Mucosa of stomach (tissue), 1 donor: ENCODE measurements around the gene GPR3.
"Not testable (repeated sequence)": the region's sequence is repeated elsewhere in the genome, so short reads cannot be mapped to it uniquely, and the experiment has no call there.

ENCODE experiments used
- H3K27me3 ChIP-seq: one replicate; pipeline ENCODE4 v1.7.0; 2013; ENCODE audit warnings: mild to moderate bottlenecking, low read length; ENCODE audit not compliant: control insufficient read depth, insufficient read depth
- H3K36me3 ChIP-seq: one replicate; pipeline ENCODE4 v1.7.0; 2013; ENCODE audit warnings: low read length; ENCODE audit not compliant: control insufficient read depth, insufficient read depth
- H3K4me1 ChIP-seq: one replicate; pipeline ENCODE4 v1.7.0; 2013; ENCODE audit warnings: mild to moderate bottlenecking, low read length; ENCODE audit not compliant: control insufficient read depth, insufficient read depth
- H3K4me3 ChIP-seq: one replicate; pipeline ENCODE4 v1.7.0; 2013; ENCODE audit warnings: low read length
- H3K9ac ChIP-seq: one replicate; pipeline ENCODE4 v1.7.0; 2013; ENCODE audit warnings: mild to moderate bottlenecking, low read length, moderate library complexity
- H3K9me3 ChIP-seq: one replicate; pipeline ENCODE4 v1.7.0; 2013; ENCODE audit warnings: mild to moderate bottlenecking, low read length, moderate library complexity; ENCODE audit not compliant: control insufficient read depth
- donor health status: Pancreatic carcinoma.

Gene GPR3

GRCh38 chr1:27400082-27400962, 7.9 kb downstream of the GPR3 start:
- no peak overlapping the region for H3K9ac ChIP-seq
- H3K4me3 ChIP-seq: no peak overlapping the region
- H3K4me1 ChIP-seq: peaks cover 58% of the 10 kb centered on the region

GRCh38 chr1:27400963-27401341, 8.5 kb downstream of the GPR3 start:
- Histone ChIP-seq H3K4me3 (no peak overlapping the region), H3K36me3 (no peaks in the 10 kb centered on the region), H3K9ac (no peak overlapping the region), H3K27me3 (no peaks in the 10 kb centered on the region), H3K4me1 (peaks cover 58% of the 10 kb centered on the region), H3K9me3 (no peaks in the 10 kb centered on the region)

More at GRCh38 chr1:27400082-27400962, 7.9 kb downstream of the GPR3 start:
- H3K9me3 ChIP-seq: no peaks in the 10 kb centered on the region
- H3K27me3 ChIP-seq: no peaks in the 10 kb centered on the region
- no peaks in the 10 kb centered on the region for H3K36me3 ChIP-seq

- Histone ChIP-seq H3K4me1 (peaks cover 58% of the 10 kb centered on the region), H3K9ac (no peak overlapping the region), H3K36me3 (no peaks in the 10 kb centered on the region), H3K27me3 (no peaks in the 10 kb centered on the region), H3K9me3 (no peaks in the 10 kb centered on the region), H3K4me3 (no peak overlapping the region)
Measured at GRCh38 chr1:27402349-27402754, 9.9 kb downstream of the GPR3 start.

- Histone ChIP-seq H3K4me3 (no peak overlapping the region), H3K36me3 (no peaks in the 10 kb centered on the region), H3K4me1 (peaks cover 58% of the 10 kb centered on the region), H3K9ac (peak overlapping the region; percentile 13), H3K27me3 (no peaks in the 10 kb centered on the region), H3K9me3 (no peaks in the 10 kb centered on the region)
Measured at GRCh38 chr1:27403065-27403726, 10.8 kb downstream of the GPR3 start.

- Histone ChIP-seq H3K9ac (no peak overlapping the region), H3K4me3 (no peak overlapping the region), H3K9me3 (no peaks in the 10 kb centered on the region), H3K4me1 (peaks cover 51% of the 10 kb centered on the region), H3K27me3 (no peaks in the 10 kb centered on the region), H3K36me3 (no peaks in the 10 kb centered on the region)
Measured at GRCh38 chr1:27403931-27404330, 11.5 kb downstream of the GPR3 start.

GRCh38 chr1:27405074-27405473, 12.7 kb downstream of the GPR3 start:
- no peak overlapping the region for H3K9ac ChIP-seq
- no peaks in the 10 kb centered on the region for H3K27me3 ChIP-seq
- H3K4me3 ChIP-seq: no peak overlapping the region
- no peaks in the 10 kb centered on the region for H3K36me3 ChIP-seq
- peaks cover 39% of the 10 kb centered on the region for H3K4me1 ChIP-seq
- no peaks in the 10 kb centered on the region for H3K9me3 ChIP-seq

- H3K4me1 ChIP-seq: peaks cover 33% of the 10 kb centered on the region
- not testable (repeated sequence) for H3K27me3 ChIP-seq, H3K36me3 ChIP-seq, H3K9me3 ChIP-seq, H3K9ac ChIP-seq, H3K4me3 ChIP-seq
Measured at GRCh38 chr1:27405598-27406361, 13.4 kb downstream of the GPR3 start.

GRCh38 chr1:27406362-27406680, 13.9 kb downstream of the GPR3 start:
- Histone ChIP-seq H3K27me3 (no peaks in the 10 kb centered on the region), H3K9me3 (no peaks in the 10 kb centered on the region), H3K9ac (no peak overlapping the region), H3K36me3 (peaks cover 6% of the 10 kb centered on the region), H3K4me3 (no peak overlapping the region), H3K4me1 (peaks cover 28% of the 10 kb centered on the region)

GRCh38 chr1:27406791-27407190, 14.4 kb downstream of the GPR3 start:
- not testable (repeated sequence) for H3K9ac ChIP-seq, H3K27me3 ChIP-seq, H3K4me3 ChIP-seq, H3K9me3 ChIP-seq, H3K36me3 ChIP-seq
- H3K4me1 ChIP-seq: peaks cover 23% of the 10 kb centered on the region

GRCh38 chr1:27408151-27408550, 15.7 kb downstream of the GPR3 start:
- Histone ChIP-seq H3K4me3 (no peak overlapping the region), H3K4me1 (peaks cover 9% of the 10 kb centered on the region), H3K27me3 (no peaks in the 10 kb centered on the region), H3K9ac (no peak overlapping the region), H3K9me3 (no peaks in the 10 kb centered on the region), H3K36me3 (peaks cover 11% of the 10 kb centered on the region)

- Histone ChIP-seq H3K9ac (no peak overlapping the region), H3K4me3 (no peak overlapping the region), H3K27me3 (no peaks in the 10 kb centered on the region), H3K9me3 (no peaks in the 10 kb centered on the region), H3K36me3 (peaks cover 20% of the 10 kb centered on the region), H3K4me1 (no peaks in the 10 kb centered on the region)
Measured at GRCh38 chr1:27409669-27410068, 17.2 kb downstream of the GPR3 start.

GRCh38 chr1:27410709-27411108, 18.3 kb downstream of the GPR3 start:
- Histone ChIP-seq H3K36me3 (peaks cover 20% of the 10 kb centered on the region), H3K4me1 (no peaks in the 10 kb centered on the region), H3K9me3 (no peaks in the 10 kb centered on the region), H3K9ac (no peak overlapping the region), H3K4me3 (no peak overlapping the region), H3K27me3 (no peaks in the 10 kb centered on the region)
